AG20443 (cell line): Measurements from ENCODE around the gene CEPT1.
A peak's percentile ranks its signal among the peaks of the same experiment; 100 is the strongest.

Experiments
- DNase-seq: peaks from one replicate; pipeline ENCODE4 v3.0.0; 2012; ENCODE audit warnings: low spot score, mixed read lengths

Gene CEPT1

DNA sequence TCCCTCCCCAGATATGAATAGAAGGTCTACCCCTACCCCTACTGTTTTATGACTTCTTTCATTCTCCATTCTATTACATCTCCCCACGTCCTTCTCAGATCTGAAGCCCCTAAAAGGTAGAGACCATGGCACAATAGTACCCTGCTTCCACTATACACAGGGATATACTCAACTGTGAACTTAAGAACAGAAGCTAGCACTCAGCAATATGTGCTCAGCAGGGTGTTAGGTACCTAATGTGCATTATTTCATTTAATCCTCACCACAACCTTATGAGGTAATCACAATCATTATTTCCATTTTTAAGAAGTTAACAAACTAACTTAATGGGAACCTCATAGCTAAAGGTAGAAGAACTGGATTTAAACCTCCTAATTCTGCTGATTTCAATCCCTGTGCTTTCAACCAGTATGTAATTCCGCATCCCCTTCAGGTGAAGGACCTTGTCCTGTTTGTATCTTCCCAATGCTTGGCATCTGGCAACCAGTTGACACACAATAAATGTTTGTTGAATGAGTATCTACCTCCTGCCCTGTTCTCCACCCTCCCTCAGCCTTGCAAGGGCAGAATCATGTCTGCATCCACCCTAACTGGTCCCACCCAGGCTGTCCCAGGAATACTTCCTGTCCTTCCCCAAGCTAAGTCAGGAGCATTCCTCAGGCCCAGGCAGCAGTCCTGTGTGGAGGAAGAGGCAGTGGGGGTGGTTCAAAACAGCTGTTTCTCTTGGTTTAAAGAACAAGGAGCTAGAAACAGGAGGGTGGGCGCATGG lies 53.9 kb downstream of the CEPT1 start:
- peak; percentile 47 for DNase-seq

DNA sequence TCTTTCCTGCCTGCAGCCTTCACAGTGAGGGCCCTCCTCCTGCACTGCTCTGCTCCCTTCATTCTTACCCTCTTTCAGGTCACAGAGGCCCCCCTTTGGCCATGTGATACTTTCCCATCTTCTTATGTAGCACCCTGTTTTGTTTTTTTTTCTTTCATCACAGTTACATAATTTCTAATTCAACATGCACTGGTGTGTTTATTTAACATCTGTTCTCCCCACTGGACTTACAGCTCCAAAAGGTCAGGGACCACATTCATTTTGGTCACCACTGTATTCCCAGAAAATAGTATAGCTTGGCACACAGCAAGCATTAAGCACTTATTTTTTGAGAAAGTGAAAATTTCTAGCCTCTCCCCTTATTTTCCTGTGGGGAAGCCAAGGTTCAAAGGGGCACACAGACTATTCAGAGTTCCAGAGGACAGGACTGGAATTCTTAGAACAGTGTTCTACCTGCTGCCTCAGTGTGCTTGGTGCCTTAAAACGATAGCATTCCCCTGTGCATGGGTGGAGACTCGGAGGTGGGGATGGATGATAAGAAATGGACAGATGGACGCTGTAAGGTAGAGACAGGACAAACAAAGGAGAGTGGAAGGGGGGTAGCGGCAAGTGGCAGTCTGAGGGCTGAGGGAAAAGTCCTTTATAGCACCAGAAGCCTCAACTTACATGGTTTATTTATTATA lies 55.1 kb downstream of the CEPT1 start:
- DNase-seq: no peak

DNA sequence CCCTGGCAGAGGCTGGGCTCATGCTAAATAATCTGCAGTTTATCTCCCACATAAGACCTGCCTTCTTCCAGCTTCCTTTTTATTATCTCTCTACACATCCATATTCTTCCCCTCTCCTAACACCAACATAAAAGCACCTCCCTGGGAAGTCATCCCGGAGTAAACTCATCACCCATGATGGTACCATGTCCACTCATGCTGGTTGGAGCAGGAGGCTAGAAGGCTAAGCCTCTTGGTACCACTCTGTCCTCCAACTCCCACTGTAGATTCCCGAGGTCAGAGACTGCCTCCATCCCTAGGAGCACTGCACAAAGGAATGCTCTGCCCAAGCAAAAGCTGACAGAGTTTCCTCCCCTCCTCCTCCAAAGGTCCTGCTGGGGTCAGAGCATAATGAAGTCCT lies 56.2 kb downstream of the CEPT1 start:
- DNase-seq: no peak

DNA sequence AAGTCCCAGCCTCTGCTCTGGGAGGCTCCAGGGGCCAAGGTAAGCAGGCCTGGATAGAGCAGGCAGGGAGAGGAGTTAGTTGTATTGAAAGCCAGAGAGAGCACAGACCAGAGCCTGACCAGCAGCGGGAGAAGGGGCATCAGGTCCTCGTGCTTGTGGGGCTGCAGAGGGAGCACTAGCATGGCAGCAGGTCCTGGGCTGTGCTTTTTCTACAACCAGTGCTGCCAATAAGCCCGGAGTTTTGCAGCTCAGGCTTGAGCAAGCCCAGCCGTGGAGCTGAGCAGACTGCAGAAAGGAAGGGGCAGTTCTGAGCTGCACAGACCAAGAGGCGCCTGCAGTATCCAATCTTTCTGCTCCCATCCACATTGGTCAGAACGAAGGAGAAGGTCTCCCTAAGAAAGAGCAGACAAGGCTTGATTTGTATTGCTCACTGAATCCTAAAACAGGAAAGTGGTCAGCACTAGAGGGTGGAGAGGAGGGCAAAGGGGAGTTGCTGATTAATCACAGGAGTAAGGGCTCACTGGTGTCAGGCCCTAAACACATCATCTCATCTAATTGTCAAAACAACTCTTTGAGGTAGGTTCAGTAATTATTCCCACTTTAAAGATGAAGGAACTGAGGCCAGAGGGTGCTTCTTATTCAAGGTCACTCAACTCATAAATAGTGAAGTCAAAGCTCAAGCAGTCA lies 57.7 kb downstream of the CEPT1 start:
- no peak for DNase-seq

DNA sequence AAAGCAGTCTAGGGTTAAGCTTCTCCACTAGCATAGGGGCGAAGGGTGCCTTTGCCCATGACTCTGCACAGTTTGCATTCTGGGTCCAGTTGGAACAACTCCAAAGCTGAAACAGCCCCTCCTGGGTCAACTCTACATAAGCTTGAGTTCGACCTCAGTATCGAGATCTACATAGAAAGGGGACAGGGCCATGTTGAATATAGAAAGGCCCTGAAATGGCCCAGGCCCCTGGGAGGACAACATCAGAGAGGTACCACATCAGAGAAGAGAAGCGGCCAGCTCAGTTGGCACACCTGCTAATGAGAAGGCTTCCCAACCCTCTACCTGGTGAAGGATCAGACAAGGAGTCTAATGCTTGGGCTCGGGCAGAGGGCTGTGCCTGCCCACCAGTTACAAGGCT lies 58.8 kb downstream of the CEPT1 start:
- DNase-seq: no peak

DNA sequence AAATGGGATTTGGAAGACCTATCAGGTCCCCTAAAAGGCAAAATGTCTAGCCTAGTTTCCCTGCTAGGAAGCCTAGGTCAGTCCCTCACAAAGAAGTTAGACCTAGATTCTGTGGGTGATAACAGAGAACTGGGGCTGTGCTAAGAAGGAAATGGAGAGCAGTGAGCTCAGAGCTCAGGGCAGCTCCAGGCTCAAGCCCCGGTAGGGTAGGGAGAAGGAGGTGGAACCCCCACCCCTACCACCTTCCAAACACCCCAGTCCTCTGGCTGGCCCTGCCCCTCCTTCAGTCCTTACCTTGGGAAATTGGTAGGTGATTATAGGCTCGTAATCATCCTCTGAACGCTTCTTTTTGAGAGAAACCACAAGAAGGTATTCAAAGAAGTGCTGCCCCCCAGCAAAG lies 59.3 kb downstream of the CEPT1 start:
- no peak for DNase-seq

DNA sequence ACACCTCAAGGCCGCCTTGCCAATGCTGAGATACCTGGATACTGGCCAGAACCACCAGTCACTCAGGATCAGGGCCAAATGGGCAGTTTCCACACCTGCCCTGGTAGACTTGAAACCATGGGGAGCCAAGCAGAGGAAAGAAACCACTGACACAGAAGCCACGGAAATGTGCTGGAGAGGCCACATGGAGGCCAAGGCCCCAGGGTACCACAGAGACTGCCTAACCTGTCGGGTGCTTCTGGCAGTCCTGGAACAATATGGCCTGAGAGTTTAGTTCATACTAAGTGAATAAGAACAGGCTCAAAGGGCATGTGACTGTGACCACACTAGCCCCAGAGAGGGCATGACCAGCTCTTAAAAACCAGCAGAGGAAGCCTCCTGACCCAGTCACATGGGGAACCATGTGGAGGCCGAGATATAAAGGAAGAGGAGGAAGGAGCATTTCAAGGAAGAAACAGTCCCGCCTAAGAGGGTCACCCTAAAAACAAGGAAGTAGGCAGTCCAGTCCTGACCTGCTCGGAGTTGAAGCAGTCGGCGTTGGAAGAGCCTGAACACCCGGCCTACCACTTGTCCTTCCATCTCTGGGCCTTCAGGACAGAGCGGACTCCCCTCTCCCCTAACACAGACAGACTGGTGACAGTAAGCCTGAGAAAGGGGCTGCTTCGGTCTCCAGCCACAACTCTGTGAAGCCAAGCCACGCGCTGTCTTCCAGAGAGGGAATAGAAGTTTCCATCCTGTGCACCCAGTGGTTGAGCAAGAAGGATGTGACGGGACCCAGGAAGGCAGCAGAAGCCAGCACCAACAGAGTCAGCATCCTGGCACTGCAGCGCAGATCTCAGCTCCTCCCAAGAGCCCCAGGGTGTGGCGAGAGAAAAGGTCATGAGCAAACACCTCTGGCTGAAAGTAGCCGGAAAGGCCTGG lies 60.1 kb downstream of the CEPT1 start, which contains the start of gene DENND2D:
Gene DENND2D (minus strand): TSS at position 766 of the 921 bp plus-strand sequence. CDS start 187 bp downstream, at position 579.
- DNase-seq: no peak

DNA sequence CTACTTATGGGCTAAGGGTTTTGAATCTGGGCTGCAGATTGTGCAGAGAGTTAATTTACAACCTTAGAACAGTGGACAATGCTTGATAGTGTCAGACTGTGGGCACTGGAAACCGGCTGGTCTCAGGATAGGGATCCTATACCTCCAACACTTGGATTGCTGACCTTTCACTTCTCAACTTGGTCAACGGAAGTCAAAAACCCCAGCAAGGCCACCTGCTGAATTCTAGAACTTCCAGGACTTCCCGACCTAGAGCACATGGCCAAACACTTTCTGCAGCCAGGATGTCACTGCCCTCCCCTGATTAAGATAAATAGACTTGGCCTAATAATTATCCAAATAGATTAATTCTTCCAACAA lies 60.8 kb downstream of the CEPT1 start:
- no peak for DNase-seq

DNA sequence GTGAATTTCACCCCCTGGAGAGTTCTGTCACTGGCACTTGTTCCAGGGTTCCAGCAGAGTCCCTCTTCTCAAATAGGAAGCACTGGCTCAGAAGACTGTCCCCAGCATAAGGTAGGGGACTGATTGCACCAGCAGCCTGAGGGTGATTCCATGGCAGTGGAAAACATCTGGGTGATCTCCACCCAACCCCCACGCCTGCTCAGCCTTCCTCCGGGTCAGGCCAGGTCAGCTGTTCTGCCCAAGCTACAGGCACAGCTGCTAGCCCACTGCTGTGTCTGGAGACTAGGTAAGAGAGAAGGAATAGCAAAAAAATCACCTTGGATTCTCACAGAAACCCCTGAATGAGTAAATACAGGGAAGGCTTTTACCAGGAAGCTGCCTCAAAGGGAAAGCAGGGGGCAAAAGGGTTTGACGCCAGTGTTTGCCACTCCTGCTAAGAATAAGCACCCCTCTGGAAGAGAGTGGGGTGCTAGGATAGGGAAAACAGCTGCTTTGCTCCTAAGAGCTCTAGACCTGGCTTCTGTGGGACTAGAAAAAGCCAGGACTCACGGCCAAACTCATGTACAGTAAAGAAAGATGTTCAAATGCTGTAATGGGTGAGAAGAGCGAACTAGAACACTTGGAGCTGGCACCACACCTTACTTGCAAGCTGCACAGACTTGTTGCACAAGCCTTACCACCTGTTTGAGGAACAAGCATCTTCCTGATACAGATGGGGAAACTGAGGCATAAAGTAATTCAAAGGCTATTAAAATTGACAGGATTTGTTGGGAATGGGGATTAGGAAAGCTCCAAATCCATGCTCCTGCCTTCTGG lies 61.5 kb downstream of the CEPT1 start:
- no peak for DNase-seq

DNA sequence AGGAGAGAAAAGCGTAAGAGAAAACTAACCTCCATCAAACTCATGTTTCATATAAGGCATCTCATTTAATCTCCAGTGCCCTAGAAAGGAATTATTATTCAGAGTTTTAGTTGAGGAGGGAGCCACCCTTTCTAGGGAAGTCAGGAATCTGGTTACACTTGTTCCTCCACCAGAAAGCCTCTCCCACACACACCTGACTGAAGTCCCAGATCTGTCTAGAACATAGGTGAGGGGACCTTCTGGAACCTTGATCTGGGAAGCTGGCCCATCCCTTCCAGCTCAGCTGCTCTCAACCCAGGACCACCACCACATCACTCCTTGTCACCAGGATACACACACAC lies 62.3 kb downstream of the CEPT1 start:
- no peak for DNase-seq

DNA sequence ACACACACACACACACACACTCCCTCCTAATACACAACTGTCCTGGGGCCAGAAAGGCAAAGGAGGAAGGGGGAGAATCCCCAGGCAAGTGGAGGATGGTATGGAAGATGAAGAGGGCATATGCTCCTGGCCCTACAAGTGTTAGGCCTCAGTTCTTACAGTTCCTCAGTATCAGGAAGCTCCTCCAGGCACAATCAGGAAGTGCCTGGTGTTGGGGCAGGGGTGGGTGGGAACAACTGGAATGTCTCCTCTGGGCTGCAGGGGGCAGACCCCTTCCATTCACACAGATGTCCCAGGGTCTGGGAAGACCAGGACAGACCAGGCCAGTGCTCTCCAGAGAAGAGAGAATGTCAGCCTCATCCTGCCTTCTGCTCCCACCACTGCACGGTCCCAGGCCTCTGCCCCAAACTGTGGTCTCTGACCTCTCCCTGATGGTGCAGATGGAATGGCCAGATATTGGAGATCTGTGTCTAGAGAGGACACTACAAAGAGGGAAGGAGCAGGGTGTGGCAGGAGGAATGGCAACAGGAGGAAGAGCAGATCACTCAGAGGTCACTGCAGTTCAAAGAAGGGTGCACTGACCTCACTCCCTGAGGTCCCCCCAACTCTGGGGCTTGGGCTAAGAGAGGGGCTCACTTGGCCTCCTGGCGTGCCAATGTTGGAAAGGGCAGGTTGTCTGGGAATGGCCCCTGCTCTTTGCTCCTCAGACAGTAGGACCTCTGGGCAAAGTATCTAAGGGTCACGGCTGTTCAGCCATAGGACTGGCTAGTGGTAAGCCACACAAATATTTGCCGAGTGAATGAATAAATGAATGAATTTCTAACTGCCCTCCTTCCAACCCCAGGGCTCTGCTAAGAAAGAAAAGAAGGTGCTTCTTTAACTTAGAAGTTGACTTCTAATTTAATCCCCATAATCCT lies 62.9 kb downstream of the CEPT1 start:
- DNase-seq: no peak

DNA sequence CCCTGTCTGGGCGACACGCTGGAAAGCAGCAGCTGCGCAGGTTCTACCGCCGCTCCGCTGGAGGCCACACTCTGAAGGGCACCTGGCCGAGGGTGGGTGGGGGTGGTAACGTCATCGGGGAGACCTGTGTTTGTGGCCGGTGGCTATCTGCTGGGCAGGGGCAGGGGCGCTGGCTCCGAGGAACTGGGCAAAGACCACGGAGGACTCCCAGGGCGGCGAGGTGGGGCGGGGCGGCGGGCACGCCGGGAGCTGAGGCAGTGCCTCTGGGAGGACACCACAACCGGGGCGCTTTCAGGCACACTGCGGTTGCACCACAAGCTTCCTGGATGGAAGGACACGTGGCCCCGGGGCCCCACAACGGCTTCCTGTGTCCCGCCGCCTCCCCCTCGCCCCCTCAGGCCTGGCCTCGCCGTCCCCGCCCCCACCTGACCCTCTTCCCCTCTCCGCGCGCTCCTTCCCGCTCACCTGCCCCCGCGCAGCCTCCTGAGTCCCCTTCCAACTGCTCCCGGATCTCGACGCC lies 63.7 kb downstream of the CEPT1 start:
- peak; percentile 77 for DNase-seq

DNA sequence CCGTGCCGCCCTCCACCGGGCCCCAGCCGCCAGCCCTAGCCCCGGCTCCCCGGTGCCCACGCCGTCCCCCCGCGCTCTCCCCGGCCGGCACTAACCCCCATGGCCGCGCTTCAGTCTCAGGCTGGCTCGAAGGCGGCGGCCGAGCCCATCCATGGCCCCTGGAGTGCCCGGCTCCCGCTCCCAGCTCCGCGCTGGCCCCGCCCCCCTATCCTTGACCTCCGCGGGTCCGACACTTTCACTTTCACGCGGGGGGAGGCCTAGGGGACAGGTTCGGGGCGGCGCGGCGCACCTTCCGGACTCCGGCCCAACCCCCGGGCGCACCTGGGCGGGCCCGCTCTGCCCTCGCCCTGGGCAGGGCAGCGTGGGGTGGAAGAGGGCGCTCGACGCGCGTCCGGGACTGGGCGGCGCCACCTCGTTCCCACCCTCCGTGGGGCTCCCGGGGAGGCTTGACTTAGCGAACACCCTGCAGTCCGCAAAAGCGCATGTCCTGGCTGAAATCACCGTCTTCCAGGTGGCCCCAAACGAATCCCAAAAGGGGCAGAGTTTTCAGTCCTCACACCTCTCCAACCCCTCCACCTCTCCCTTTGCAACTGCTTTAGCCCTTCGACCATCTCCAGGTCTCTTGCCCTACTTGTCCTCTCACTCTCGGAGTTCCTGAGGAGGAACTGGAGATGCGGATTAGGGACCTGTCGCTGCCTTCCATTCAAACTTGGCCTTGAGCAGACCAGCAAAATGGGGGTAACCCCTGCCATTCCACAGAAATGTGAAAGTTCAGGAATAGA lies 64.4 kb downstream of the CEPT1 start:
- peak; percentile 61 for DNase-seq

DNA sequence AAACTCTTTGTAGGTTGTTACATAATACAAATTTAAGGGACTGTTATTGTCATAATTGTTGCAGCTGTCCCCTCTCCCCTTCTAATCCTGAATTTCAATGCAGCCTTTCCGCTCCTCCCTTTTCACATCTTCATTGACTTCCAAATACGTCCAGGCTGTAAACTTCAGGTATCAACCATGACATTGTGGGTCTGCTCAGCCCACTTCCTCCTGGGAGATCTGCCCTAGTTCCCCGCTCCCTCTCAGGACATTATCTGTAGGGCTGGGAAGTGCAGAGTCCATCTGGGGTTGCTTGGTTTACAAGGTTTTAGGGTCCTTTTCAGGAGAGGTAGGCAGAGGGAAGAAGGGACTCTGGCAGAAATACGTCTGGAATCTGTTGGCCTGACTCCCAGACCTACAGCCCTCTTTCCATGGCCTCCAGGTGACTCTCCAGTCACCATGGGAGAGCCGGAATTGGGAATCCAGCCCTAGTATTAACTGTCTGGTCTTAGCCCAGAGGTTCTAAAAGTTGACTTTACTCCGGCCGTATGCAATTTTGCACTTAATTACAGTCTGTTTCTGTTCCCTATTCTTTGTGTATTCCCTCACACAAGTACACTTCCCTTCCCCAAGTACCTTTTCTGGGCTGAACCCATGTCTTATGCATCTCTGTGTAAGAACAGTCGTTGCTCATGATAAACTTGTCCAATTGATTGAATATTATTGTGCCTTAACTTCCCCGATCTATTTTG lies 65.1 kb downstream of the CEPT1 start:
- no peak for DNase-seq

DNA sequence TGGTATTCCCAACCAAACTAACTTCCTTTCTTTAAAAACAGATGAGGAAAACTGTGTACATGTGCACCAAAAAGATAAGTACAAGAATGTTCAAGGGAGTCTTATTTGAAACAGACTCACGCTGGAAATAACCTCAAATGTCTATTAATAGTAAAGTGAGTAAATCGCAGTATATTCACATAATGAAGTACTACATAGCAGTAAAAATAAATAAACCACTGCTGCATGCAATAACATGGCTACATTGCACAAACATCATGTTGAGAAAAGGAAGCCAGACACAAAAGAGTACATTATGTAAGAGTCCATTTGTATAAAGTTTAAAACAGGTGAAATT lies 65.7 kb downstream of the CEPT1 start:
- no peak for DNase-seq

DNA sequence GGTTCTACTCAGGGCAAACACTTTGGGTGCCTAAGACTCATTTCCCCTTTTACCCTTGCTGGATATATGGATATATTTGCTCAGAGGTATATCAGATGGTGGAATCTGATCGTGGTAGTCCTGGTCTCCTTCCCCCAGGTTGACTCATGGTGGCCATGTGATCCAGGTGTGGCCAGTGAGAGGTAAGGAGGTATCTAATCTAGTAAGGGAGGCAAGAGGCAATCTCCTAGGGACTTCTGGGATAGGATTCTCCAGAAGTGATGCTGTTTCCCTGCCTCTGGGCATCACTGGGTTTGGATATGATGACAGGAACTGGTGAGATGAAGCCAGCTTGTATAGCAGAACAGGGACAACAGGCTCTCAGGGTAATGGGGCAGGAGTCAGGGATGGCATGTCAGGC lies 68.9 kb downstream of the CEPT1 start:
- DNase-seq: no peak

DNA sequence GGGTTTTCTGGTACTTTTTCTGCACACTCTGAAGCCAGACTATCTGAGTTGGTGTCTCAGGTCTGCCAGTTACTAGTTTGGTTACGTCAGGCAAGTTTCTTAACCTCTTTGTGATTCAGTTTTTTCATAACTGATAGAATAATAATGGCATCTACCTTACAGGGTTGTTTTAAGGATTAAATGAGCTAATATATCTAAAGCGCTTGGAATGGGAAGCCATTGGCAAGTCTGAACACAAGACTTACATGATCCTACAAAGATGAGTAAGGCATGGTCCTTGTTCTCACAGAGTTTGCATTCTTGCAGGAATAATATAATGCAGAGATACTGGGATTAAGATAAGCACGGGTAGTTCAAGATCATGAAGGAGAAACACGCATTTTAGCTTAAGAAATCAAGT lies 69.6 kb downstream of the CEPT1 start:
- DNase-seq: no peak

DNA sequence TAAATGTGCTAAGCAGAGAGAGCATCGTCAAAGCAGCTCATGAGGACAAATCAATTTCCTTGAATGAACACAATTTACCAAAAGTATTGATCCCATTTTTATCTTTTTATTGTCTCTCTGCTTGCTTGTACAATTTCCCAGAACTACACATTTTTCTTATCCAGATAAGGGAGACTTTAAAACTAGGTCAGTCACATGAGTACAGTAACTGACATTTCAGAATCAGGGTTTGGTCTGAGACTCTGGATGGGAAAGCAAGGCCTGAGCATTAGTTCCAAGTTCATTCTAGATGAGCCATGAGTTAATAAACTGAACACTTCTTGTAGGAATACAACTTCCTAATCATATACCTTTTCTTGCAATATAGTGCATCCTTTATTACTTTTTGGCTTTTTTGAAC lies 71.9 kb downstream of the CEPT1 start:
- no peak for DNase-seq
